Endodermal cell (in vitro differentiated cells): Measurements from ENCODE around the gene OSGIN1. TPM values are rescaled to one million over a fixed set of nuclear protein-coding genes. Genes with fewer than 3 reads are reported as not detected.

ENCODE experiments used
- DNase-seq: peaks from one replicate; pipeline ENCODE4 v3.0.0-alpha.2; 2017
- H3K27ac ChIP-seq: 2 replicates; pipeline ENCODE4 v1.5.1; 2013; ENCODE audit warnings: mild to moderate bottlenecking, low read depth, low read length, moderate library complexity
- H3K27me3 ChIP-seq: 2 replicates; pipeline ENCODE4 v1.6.1; 2013; ENCODE audit warnings: mild to moderate bottlenecking, low read length, moderate library complexity; ENCODE audit not compliant: insufficient read depth, control insufficient read depth, poor library complexity, severe bottlenecking
- H3K36me3 ChIP-seq: 2 replicates; pipeline ENCODE4 v1.7.0; 2013; ENCODE audit warnings: mild to moderate bottlenecking, low read length, moderate library complexity; ENCODE audit not compliant: control insufficient read depth, insufficient read depth
- H3K4me1 ChIP-seq: one replicate; pipeline ENCODE4 v1.7.0; 2013; ENCODE audit warnings: low read length; ENCODE audit not compliant: control insufficient read depth, insufficient read depth
- H3K4me3 ChIP-seq: 2 replicates; pipeline ENCODE4 v1.5.1; 2013; ENCODE audit warnings: mild to moderate bottlenecking, low read length, moderate library complexity
- H3K9ac ChIP-seq: 2 replicates; pipeline ENCODE4 v1.6.1; 2013; ENCODE audit warnings: mild to moderate bottlenecking, low read length, moderate library complexity; ENCODE audit not compliant: poor library complexity, severe bottlenecking; ENCODE audit errors: extremely low read depth
- H3K9me3 ChIP-seq: 2 replicates; pipeline ENCODE4 v1.6.1; 2013; ENCODE audit warnings: mild to moderate bottlenecking, low read length, moderate library complexity; ENCODE audit not compliant: control insufficient read depth
- H3K27ac Mint-ChIP-seq: 2 replicates; pipeline ENCODE4 v1.8.0; 2020; ENCODE audit warnings: mixed read lengths
- H3K27me3 Mint-ChIP-seq: 2 replicates; pipeline ENCODE4 v1.8.0; 2021; ENCODE audit warnings: mild to moderate bottlenecking, mixed read lengths; ENCODE audit not compliant: insufficient read depth
- H3K36me3 Mint-ChIP-seq: 2 replicates; pipeline ENCODE4 v1.8.0; 2020; ENCODE audit warnings: low read depth, mixed read lengths
- H3K4me1 Mint-ChIP-seq: 2 replicates; pipeline ENCODE4 v1.8.0; 2020; ENCODE audit warnings: mixed read lengths
- H3K4me3 Mint-ChIP-seq: 2 replicates; pipeline ENCODE4 v1.8.0; 2020; ENCODE audit warnings: mild to moderate bottlenecking, moderate library complexity, mixed read lengths
- H3K9me3 Mint-ChIP-seq: 2 replicates; pipeline ENCODE4 v1.8.0; 2020; ENCODE audit warnings: mild to moderate bottlenecking, mixed read lengths
- WGBS, 2 experiments: methylation state at CpG; one replicate each; pipeline versions ENCODE4 v1.1.5 to v1.1.7; 2013; ENCODE audit warnings: missing lambda C conversion rate in 2 of 2, mixed read lengths in 1 of 2; ENCODE audit not compliant: insufficient coverage in 1 of 2, insufficient read length in 1 of 2; 5-methylcytosine and 5-hydroxymethylcytosine counted together
- total RNA-seq, 2 donors: library from RNA; stranded (reverse); fragmentation: NEBNext Ultra II Directional in 1 of 2; extraction: Animal tissue kit (Norgen Biotek cat#: 25700) in 1 of 2; gene quantifications; 2 replicates in 1 of 2; 3 replicates in 1 of 2; pipeline ENCODE4 v1.2.1, GENCODE V29; 2021
- TF ChIP-seq, protein P1 (sequence below): fragments of 200-600 bp; sonication (generic); conservative IDR thresholded peaks from 2 replicates; pipeline ENCODE4 v1.5.0; 2021; ENCODE audit warnings: antibody characterized with exemption, mild to moderate bottlenecking

The OSGIN1 gene
- total RNA-seq, 2 donors from 2014 or later, result 1.6 to 2.7 TPM

DNA sequence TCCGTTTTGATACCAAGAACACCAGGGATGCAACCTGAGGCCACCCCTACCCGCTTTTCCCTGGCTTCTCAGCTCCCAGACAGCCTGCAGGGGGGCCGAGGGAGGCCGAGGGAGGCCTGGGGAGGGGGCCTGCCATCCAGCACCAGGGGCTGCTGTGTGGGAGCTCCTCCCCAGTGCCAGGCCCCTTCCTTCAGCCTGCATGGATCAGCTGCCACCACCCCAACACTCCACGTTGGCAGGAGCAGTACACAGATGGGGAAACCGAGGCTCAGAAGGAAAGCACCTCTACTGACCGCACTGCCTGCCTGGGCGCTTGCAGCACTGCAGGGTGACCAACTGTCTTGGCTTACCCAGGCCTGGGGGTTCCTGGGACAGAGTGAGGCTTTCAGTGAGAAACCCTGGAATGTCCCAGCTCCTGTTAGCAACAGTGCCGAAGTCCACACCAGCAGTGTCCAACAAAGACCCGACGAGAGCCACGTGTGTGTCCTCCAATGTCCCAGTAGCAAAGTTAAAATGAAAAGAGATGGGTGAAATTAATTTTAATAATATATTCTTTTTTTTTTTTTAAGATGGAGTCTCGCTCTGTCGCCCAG is 5.3 kb upstream of the OSGIN1 start:
- H3K27ac ChIP-seq, result no peak overlapping the region
- Mint-ChIP-seq H3K9me3 (peaks cover 2% of the 10 kb centered on the region), H3K36me3 (peaks cover 5% of the 10 kb centered on the region), H3K4me3 (no peak overlapping the region), H3K27ac (no peak overlapping the region), H3K4me1 (peaks cover 7% of the 10 kb centered on the region), H3K27me3 (peaks cover 6% of the 10 kb centered on the region)
- no peaks in the 10 kb centered on the region for H3K27me3 ChIP-seq
- WGBS, 2 experiments, result 88 to 93% methylated on average over 7 to 14 of the region's 14 CpGs
- DNase-seq, result no peak
- no peak overlapping the region for H3K4me3 ChIP-seq
- no peak overlapping the region for H3K9ac ChIP-seq
- H3K36me3 ChIP-seq, result no peaks in the 10 kb centered on the region
- peaks cover 7% of the 10 kb centered on the region for H3K4me1 ChIP-seq
- TF ChIP-seq, protein P1, sequence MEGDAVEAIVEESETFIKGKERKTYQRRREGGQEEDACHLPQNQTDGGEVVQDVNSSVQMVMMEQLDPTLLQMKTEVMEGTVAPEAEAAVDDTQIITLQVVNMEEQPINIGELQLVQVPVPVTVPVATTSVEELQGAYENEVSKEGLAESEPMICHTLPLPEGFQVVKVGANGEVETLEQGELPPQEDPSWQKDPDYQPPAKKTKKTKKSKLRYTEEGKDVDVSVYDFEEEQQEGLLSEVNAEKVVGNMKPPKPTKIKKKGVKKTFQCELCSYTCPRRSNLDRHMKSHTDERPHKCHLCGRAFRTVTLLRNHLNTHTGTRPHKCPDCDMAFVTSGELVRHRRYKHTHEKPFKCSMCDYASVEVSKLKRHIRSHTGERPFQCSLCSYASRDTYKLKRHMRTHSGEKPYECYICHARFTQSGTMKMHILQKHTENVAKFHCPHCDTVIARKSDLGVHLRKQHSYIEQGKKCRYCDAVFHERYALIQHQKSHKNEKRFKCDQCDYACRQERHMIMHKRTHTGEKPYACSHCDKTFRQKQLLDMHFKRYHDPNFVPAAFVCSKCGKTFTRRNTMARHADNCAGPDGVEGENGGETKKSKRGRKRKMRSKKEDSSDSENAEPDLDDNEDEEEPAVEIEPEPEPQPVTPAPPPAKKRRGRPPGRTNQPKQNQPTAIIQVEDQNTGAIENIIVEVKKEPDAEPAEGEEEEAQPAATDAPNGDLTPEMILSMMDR, result no peak
- no peaks in the 10 kb centered on the region for H3K9me3 ChIP-seq

DNA sequence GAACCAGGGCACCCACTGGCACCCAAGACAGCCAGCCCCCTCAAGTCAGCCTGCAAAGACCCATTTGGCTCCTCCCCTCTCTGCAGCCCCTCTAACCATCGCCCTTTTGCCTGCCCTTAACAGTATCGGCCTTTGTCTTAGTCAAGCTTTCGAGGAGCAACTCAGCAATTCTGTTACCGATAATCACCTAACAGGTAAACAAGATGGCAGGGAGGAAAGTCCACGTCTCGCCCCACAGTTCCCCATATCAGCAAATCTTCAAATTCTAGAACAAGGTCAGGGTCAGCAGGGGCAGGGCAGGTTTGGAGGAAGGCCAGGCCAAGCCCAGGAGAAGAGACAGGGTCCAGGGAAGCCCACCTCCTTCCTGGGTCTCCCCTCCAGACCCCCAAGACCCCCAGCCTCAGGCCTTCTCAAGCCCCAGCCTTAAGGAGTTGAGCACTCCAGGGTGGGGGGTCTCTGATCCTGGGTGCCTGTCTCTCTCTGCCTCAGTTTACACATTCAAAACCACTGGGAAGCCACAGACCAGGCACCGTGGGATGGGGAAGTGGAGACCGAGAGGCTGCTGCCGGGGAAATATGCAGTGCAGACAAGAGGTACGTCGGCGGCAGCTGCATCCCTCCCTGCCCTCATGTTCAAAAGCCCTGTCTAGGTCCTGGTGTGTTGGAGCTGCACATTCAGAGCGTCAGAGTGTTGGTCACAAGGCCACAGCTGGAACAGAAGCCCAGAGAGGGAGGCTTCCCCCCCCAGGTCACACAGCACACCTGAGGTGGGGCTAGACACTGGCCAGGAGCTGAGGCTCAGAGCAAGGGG is 3.9 kb upstream of the OSGIN1 start:
- WGBS, 2 experiments, result 86 to 95% methylated on average over 7 to 13 of the region's 13 CpGs
- peaks cover 2% of the 10 kb centered on the region for H3K9me3 Mint-ChIP-seq
- no peak overlapping the region for H3K4me3 Mint-ChIP-seq

DNA sequence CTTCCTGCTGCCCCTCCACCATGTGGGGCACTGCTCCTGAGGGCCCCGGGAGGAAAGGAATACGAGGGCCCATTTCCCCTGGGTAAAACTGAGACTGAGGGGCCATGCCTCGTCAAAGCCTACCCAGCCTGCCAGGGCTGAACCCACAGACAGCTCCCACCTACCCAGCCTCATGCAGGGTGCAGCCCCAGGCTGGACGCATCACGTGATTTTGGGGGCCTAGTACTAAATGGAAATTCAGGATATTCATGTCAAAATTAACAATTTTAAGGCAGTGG is 3.4 kb upstream of the OSGIN1 start:
- Histone ChIP-seq H3K27me3 (no peaks in the 10 kb centered on the region), H3K9ac (no peak overlapping the region), H3K4me1 (peaks cover 8% of the 10 kb centered on the region), H3K36me3 (no peaks in the 10 kb centered on the region), H3K4me3 (no peak overlapping the region), H3K27ac (no peak overlapping the region), H3K9me3 (no peaks in the 10 kb centered on the region)
- H3K36me3 Mint-ChIP-seq, result peaks cover 3% of the 10 kb centered on the region
- H3K27me3 Mint-ChIP-seq, result peaks cover 2% of the 10 kb centered on the region
- peaks cover 13% of the 10 kb centered on the region for H3K4me1 Mint-ChIP-seq
- H3K9me3 Mint-ChIP-seq, result peaks cover 2% of the 10 kb centered on the region
- TF ChIP-seq, protein P1, result no peak
- no peak overlapping the region for H3K27ac Mint-ChIP-seq
- DNase-seq, result no peak
- 90 to 94% methylated on average over 2 to 5 of the region's 5 CpGs for WGBS, 2 experiments
- no peak overlapping the region for H3K4me3 Mint-ChIP-seq

More for the DNA sequence above, 3.9 kb upstream of the OSGIN1 start:
- Histone ChIP-seq H3K9ac (no peak overlapping the region), H3K9me3 (no peaks in the 10 kb centered on the region), H3K27ac (no peak overlapping the region), H3K4me3 (no peak overlapping the region), H3K36me3 (no peaks in the 10 kb centered on the region), H3K27me3 (no peaks in the 10 kb centered on the region), H3K4me1 (peaks cover 3% of the 10 kb centered on the region)
- peak overlapping the region; percentile 3 for H3K27ac Mint-ChIP-seq
- TF ChIP-seq, protein P1, result no peak
- peaks cover 2% of the 10 kb centered on the region for H3K27me3 Mint-ChIP-seq
- H3K36me3 Mint-ChIP-seq, result peaks cover 3% of the 10 kb centered on the region
- no peak for DNase-seq
- H3K4me1 Mint-ChIP-seq, result peaks cover 7% of the 10 kb centered on the region
